ENCODE measurements around the gene RNASEH1. TPM values are rescaled to one million over a fixed set of nuclear protein-coding genes. Genes with fewer than 3 reads are reported as not detected.

RNASEH1 gene
- total and polyA plus RNA-seq, 2 of the 8 experiments (the other 6 are each of a cell fraction or from before 2014, with no cell fraction given), result 11.7 to 42.7 TPM

DNA sequence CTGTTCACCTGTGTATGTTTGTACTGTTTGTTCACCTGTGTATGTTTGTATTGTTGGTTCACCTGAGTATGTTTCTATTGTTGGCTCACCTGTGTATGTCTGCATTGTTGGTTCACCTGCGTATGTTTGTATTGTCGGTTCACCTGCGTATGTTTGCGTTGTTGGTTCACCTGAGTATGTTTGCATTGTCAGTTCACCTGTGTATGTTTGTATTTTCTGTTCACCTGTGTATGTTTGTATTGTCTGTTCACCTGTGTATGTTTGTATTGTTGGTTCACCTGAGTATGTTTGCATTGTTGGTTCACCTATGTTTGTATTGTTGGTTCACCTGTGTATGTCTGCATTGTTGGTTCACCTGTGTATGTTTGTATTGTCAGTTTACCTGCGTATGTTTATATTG is 53.4 kb downstream of the RNASEH1 start:
- Histone ChIP-seq H3K9ac (replicated peaks in 1 of 4; ENCODE audit: extremely low read depth in 1 of 4, low read depth in 3 of 4, low read length in 3 of 4) (no peak overlapping the region), H3K9me3 (ENCODE audit: insufficient read depth in 2 of 2, low read depth in 1 of 2, low read length in 1 of 2) (no peaks in the 10 kb centered on the region), H3K27me3 (replicated peaks in 1 of 4; ENCODE audit: control insufficient read depth in 3 of 4, extremely low read depth in 1 of 4, insufficient read depth in 3 of 4, low read length in 3 of 4) (no peaks in the 10 kb centered on the region), H3K79me1 (ENCODE audit: low read depth, low read length) (no peaks in the 10 kb centered on the region; the same call in 1 of the 2 replicates), H4K91ac (replicated peaks; ENCODE audit: insufficient read length, low read length) (no peak overlapping the region), H3K4me3 (ENCODE audit: extremely low read depth in 1 of 4, insufficient read depth in 2 of 4, low read depth in 3 of 4, low read length in 4 of 4) (no peak overlapping the region), H2AK5ac (ENCODE audit: low read depth, low read length) (no peak overlapping the region), H3K79me2 (ENCODE audit: control insufficient read depth in 1 of 2, insufficient read depth in 2 of 2, low read length in 2 of 2) (no peaks in the 10 kb centered on the region; a peak in 1 of 4 replicates), H2BK12ac (ENCODE audit: low read depth, low read length) (no peak overlapping the region), H3K56ac (replicated peaks; ENCODE audit: insufficient read length, low read depth, low read length) (no peak overlapping the region), H2BK15ac (ENCODE audit: low read length) (no peak overlapping the region), H2BK5ac (ENCODE audit: low read depth, low read length) (no peak overlapping the region), H2BK120ac (replicated peaks; ENCODE audit: low read depth, low read length) (no peak overlapping the region), H4K20me1 (replicated peaks in 1 of 2; ENCODE audit: control insufficient read depth in 1 of 2, insufficient read depth in 2 of 2, low read length in 2 of 2) (peaks cover 0 to 2% of the 10 kb centered on the region in 2 experiments), H2BK20ac (ENCODE audit: low read length) (no peak overlapping the region), H2AFZ (ENCODE audit: low read length) (no peak overlapping the region), H3K4me2 (ENCODE audit: insufficient read depth in 1 of 2, low read depth in 2 of 2, low read length in 2 of 2) (no peak overlapping the region), H3K27ac (ENCODE audit: low read depth, low read length) (no peak overlapping the region), H3K36me3 (ENCODE audit: control insufficient read depth in 2 of 4, insufficient read depth in 4 of 4, low read length in 3 of 4) (peaks cover 0 to 6% (median 0%) of the 10 kb centered on the region in 4 experiments; a peak in 1 of 8 replicates), H3K23ac (ENCODE audit: insufficient read length) (no peak overlapping the region), H3K23me2 (ENCODE audit: low read depth, low read length) (peaks cover 2% of the 10 kb centered on the region; the same call in 1 of the 2 replicates), H4K8ac (ENCODE audit: extremely low read depth, insufficient read depth, low read length) (no peak overlapping the region), H3K18ac (ENCODE audit: extremely low read depth, low read length) (no peak overlapping the region), H4K5ac (ENCODE audit: insufficient read length, low read depth, low read length) (no peak overlapping the region), H3K4ac (replicated peaks; ENCODE audit: insufficient read length, low read depth, low read length) (no peak overlapping the region), H3K14ac (ENCODE audit: insufficient read length) (no peak overlapping the region), H3K4me1 (replicated peaks in 1 of 4; ENCODE audit: control insufficient read depth in 3 of 4, insufficient read depth in 4 of 4, low read length in 3 of 4) (no peaks in the 10 kb centered on the region)
- WGBS, 2 experiments (ENCODE audit: extremely low coverage in 1 of 2, insufficient coverage in 1 of 2, insufficient read length in 1 of 2, insufficient replicate concordance in 2 of 2, low coverage in 1 of 2, low lambda C conversion rate in 2 of 2, missing lambda C conversion rate in 1 of 2), result 91% methylated on average over 5 of the region's 5 CpGs; no CpG with 5 or more reads in 1 of the 2 experiments
- no peak for TF ChIP-seq SP1 (IDR thresholded peaks at IDR 0.05; ENCODE audit: low read depth, low read length)
- ChIA-PET CTCF (ENCODE audit: partially characterized antibody) (interaction anchor here (1.8 kb wide), 1 partner anchor 76 kb away, joined by 4 read pairs; no protein-coding TSS in a partner anchor), POLR2A (ENCODE audit: partially characterized antibody) (interaction anchor here (0.8 to 3.3 kb wide), 4 partner anchors 10 to 15 kb away, joined by 3 to 9 read pairs (median 5); no protein-coding TSS in a partner anchor)
- FAIRE-seq (no peak), DNase-seq (ENCODE audit: low read depth in 1 of 2, low spot score in 2 of 2) (no peak)

All from H1 (cell line).